Epidermal melanocyte (primary cell): ENCODE measurements around the gene TCERG1L.
"Not testable (repeated sequence)": the region's sequence is repeated elsewhere in the genome, so short reads cannot be mapped to it uniquely, and the experiment has no call there.

Experiments
- DNase-seq: peaks from one replicate; pipeline ENCODE4 v3.0.0; 2011; ENCODE audit warnings: low spot score; ENCODE audit not compliant: insufficient read length

Gene TCERG1L

DNA sequence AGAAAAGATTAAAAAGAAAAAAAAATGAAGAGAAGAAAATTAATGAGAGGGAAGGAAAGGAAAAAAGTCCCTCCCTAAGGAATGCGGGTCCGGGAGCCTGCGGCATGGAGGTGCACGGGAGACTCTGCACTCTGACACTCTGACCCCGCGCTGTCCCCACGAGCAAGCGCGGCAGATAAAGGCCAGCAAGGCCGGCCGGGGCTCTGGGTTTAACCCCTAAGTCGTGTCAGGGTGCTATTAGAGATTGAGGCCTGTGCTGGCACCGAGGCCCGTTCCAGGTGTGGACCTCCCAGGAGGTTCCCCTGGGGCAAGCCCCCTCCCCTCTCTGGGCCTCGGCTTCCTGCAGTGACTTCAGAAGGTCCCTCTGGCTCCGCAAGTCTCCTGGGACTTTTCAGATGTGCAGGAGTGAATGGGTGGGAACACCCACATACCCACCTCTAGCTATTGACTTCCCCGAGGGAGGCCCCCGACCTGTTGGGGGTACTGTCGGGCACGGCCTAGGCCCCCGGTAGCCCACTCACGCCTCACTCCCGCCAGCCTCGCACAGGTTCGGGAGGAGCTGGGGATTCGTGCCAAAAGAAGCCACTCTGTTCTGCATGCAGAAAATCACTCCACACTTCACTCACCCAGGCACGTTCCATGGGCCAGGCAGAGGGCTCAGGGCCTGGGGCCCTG lies 164.1 kb downstream of the TCERG1L start:
- no peak for DNase-seq

DNA sequence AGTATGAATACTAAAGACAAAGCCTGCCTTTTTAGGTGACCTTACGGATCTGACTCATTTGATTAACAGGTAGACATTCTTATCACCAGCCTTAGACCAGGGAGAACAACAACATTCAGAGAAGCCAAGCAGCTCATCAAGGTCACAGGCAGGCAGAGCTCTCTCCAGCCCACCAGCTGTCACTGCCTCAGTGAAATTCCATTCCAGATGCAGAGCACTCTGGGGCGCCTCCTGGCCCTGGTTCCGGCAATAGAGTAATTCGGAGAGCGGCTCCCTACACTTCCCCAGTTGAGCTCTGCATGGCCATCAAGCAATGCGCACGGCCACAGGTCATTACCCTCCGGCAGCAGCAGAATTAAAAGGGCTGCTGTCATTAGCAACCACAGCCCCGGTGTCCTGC lies 164.7 kb downstream of the TCERG1L start:
- DNase-seq = no peak

DNA sequence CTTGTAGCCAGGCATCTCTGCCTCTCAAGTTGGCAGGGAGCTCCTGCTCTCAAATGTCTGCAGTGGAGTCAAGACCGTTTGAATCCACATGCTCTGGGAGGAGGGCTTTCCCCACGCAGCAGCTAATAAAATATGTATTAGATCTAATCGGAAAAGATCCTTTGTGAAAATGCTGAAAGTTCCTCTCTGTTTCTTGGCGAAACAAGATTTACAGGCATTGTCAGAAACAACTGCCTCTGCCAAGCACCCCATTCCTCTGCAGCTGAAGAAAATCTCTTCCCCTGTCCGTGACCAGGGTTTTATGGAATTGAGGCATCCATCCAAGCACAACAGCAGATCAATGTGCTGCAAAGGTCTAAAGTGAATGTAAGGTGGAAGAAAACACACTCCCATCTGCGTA lies 165.8 kb downstream of the TCERG1L start:
- no peak for DNase-seq

DNA sequence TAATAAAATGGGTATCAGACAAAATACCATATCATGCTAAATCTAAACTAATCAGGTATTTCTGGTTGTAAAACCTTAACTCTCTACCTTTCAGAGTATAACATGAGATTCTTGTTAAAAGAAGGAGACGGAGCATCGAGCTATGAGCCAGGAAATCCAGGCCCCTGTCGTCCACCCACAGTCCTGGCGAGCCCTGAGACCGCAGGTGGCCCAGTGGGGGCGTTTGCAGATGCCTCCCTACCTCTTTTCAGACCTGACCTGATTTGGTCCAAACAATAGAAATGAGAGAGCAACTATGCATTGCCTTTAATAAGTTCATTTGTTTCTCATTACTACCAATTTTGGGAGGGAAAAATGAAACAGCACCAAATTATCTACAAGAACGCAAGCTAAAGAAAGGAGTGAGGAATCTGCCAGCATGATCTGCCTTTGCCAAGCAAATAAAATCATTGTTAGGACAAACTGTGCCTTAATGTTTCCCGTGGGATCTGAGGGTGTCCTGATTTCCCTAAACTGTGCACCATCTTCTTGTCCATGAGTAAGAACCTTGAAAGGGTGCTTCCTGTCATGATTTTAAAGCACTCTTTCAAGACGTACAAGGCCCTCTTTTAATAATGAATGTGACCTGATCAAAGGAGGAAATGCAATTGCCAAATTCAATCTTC lies 166.7 kb downstream of the TCERG1L start:
- DNase-seq = no peak

DNA sequence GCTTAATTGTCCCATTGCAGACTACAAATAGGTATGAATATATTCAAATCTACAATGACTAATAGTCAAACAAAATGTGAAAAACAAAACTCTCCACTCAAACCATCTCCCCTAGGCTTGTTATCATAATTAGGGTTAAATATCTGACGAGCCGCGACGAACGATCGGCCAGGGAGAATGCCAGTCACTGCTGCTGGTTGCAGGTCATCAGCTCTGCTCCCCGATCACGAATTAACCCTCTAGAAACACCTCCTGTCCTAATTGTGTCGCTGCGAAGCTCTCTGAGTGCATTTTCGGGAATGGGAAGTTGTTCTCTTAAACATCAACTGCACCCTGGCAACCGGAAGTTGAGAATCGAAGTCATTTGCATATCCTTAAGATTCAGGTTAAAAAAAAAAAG lies 167.3 kb downstream of the TCERG1L start:
- DNase-seq = no peak

DNA sequence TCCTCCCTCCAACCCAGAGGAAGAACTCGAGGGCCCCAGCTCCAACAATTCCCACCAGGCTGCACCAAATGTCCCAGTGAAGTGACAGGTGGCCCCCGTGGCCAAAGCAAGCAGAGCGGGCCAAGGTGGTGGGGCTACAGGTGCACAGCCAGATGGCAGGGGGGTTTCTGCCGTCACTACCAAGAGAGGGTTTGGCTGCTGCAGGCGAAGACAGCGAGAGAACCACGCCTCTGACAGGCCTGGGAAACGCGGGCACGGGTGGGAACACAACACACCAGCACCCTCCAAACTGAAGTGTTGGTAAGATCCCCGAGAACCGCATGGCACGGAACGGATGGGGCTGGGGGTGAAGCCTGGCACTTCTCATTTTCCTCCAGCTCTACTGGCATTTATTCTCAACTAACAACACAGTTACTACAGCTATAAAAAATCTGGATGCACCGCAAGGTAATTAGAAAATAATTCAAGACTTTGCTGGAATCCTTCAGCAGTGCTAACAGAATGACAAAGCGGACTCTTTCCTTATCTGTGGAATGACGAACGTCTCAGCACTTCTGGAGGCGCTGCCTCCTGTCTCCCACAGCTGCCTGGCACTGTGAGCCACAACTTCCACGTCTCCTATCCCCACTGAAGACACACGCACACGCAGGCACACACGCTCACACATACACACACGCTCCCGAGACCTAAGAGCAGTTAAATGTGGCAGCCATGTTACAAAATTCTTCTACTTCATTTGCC lies 167.9 kb downstream of the TCERG1L start:
- no peak for DNase-seq

DNA sequence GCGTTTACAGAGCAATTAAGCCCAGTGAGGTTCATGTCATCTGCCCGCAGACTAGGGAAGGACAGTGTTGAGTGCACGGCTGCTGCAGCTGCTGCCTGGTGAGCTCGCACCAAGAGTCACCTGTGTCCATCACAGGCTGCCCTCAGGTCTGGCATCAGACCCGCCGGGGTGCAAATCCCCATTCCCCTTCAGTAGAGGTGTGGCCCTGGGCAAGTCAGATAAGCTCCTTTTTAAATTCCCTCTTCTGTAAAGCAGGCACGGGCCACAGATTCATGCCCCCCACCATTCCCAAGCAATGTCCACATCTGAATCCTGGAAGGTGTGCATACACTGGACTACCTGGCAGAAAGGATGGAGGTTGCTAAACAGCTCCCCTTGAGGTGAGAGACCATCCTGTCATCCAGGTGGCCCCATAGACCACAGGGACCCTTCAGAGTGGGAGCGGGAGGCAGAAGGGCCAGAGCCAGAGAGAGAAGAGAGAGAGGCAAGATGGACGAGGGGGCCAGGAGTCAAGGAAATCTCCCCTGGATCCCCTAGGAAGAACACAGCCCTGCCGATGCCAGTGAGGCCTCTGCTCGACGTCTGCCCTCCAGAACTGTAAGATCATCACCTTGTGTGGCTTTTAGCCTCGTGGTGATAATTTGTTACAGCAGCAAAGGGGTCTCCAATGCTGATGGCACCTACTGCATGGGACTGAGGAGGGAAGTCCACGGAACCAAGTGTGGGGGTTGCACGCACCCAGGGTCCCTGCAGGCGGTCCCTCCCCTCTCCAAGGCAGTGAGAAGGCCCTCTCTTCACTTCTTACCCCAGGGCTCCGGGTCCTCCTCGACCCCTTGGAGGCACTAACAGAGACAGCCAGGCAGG lies 168.8 kb downstream of the TCERG1L start:
- no peak for DNase-seq

DNA sequence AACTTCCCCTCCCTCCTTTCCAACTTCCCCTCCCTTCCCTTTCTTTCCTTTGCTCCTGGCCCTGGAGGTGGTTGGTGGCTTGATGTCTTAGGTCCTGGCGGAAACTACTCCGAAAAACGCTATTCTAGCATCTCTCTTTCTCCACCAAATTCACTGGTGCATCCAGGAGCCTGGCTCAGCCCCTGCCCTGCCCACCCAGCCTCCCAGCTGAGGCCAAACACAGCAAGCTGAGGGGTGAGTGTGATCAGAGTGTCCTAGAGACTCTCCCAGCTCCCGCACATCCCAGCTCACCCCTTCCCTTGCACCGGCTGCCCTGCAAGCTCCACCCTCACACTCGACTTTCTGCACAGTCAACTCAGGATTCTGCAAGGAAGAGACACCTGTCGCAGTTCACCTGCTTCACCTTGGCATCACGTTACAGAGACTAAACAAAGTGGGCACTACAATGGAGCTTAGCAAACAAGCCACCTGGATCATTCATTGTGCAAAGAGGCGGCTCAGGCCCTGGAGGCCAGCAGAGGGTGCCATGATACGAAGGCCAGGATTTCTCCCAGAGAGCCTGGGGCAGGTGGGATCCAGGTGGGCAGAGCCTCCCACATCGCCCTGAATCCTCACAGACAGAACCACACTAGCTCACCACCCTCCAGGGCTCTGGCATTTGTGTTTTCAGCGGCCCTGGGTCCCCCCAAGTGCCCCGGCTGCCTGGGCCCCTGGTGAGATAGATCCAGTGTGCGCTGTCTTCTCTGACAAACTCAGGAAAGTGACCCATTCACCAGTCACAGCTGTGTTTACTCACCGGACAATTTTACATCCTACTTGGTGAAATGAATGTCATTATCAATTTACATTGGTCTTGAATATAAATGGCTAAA lies 169.6 kb downstream of the TCERG1L start:
- no peak for DNase-seq

DNA sequence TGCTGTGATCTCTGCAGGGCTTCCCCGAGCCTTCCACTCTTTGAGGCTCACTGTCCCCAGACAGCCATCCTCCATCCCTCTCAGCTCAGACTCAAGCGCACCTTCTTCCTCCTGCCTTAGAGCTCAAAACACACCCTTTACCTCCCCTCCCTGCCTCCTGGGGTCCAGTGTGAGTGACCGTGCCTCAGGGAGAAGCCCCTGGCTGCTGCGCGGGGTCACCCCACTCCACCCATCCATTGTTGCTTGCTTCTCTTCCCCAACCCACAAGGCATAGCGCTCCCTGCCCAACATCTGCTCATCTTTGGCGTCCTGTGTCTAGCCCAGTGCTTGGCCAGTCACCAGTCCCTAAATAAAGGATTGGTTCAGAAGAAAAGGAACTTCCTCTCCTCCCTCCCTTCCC lies 170.3 kb downstream of the TCERG1L start:
- no peak for DNase-seq

DNA sequence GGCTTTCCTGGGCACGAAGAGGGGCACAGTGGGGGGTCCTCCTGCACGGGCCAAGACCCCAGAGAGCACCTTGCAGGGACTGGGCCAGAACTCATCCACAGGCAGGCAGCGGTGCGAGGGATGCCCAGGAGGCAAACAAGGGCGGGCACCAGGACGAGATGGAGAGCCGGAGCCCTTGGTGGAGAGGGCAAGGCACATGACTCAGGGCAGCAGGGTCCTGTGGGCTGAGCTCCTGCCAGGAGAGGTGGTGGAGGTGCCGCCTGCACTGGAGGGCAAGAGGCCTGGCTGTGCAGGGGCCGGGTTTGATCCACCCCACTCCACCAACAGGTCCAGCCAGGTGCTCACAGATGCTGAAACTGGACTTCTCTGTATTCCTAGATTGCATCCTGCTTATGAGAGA lies 170.9 kb downstream of the TCERG1L start:
- no peak for DNase-seq

DNA sequence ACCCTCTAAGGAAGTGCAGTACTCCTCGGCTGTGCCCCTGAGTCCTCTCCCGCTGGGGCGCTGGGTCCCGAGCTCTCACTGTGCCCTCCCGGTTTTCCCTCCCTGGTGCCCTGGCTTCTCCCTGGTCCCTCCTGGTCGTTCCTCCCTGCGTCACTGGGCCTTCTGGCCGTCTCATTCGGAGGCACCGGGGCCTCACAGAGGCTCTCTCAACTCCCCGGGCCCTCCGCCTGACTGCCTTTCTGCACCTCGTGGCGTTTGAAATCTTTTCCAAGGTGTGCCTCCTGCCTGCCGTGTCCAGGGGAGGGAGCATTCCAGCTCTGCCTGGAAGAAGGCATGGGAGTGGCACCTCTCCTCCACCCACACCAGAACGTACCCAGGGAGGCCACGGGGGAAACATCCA lies 174.3 kb downstream of the TCERG1L start:
- DNase-seq = no peak

DNA sequence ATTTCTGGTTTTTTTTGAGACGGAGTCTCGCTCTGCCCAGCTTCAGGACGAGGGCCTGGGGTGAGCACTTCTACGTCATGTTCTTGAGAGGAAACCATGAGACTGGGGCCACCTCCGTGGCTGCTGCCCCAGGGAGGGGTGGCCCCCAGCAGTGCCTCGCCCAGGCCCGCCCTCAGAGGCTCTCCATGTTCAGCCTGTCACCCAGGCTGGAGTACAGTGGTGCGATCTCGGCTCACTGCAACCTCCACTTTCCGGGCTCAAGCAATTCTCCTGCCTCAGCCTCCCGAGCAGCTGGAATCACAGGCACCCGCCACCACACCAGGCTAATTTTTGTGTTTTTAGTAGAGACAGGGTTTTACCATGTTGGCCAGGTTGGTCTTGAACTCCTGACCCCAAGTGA lies 175.2 kb downstream of the TCERG1L start:
- not testable (repeated sequence) for DNase-seq

DNA sequence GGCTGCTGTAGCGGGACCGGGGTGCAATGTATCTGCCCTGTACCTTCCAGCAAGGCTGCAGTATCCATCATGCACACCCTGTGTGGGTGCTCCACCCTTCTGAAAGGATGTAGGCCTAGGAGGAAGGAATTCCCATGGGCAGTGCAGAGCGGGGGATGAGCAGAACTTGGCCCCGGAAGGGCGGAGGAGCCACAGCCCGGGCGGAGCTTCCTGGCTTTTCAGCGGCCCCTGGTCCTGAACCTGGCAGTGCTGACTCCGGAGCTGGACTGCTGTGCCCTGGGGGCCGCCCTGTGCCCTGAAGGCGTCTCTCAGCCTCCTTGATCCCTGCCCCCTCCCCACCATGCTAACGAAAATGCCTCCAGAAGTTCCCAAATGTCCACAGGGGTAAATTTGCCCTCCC lies 175.8 kb downstream of the TCERG1L start:
- no peak for DNase-seq

DNA sequence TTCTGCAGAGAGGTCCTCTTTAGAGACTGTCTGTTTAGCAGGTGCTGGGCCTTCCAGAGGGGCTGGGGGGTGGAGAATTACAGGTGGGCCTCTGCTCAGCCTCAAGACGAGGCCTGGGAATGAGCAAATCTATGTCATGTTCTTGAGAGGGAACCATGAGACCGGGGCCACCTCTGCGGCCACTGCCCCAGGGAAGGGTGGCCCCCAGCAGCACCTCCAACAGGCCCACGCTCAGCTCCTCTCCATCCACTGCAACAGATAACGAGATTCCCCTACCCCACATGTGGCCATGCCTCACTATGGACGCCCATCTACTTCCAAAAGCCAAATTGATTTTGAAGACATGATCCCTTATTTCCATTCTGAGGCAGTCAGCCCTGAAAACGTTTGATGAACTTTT lies 176.9 kb downstream of the TCERG1L start:
- no peak for DNase-seq

DNA sequence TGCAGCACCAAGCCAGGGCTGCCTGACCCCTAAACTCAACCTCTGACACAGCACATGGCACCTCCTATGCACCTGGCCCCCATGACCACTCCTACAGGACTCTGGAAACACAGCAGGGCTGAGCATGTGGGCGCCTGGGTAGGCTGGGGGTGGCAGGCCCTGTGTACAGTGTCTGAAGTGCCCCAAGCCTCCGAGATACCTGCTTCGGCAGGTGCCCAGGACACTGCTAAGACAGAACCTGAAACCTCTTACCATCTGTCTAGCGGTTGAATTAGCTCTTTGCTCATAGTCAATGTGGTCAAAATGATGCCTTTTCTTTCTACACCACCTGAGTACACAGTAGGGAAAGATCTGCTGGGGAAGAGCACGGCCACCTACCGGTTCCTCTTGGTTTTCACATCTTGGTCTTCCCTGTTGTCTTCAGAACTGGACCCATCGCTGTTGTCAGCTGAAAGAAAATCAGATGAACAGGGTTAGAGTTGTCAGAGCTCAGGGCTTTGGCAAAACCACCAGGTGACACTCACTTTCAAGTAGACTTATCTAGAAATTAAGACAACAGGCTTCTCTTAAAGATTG lies 177.4 kb downstream of the TCERG1L start:
- no peak for DNase-seq

DNA sequence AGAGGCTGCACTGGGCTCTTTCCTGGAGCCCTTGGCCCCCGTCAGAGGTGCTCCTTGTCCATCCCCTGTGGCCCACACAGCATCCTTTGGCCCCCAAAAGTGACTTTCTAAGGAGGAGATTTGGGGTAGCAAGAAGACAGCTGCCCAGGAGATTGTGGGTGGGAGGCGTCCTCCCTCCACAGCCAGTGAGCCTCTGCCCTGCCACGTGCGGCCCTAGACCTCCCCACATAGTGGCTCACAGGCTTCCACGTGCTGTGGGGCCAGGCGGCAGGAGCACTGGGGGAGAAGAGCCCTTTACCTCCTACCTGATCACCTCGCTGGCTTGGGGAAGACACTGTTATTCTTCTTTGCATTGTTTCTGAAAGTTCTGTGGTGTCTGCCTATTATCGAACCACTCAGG lies 178.8 kb downstream of the TCERG1L start:
- DNase-seq = no peak

DNA sequence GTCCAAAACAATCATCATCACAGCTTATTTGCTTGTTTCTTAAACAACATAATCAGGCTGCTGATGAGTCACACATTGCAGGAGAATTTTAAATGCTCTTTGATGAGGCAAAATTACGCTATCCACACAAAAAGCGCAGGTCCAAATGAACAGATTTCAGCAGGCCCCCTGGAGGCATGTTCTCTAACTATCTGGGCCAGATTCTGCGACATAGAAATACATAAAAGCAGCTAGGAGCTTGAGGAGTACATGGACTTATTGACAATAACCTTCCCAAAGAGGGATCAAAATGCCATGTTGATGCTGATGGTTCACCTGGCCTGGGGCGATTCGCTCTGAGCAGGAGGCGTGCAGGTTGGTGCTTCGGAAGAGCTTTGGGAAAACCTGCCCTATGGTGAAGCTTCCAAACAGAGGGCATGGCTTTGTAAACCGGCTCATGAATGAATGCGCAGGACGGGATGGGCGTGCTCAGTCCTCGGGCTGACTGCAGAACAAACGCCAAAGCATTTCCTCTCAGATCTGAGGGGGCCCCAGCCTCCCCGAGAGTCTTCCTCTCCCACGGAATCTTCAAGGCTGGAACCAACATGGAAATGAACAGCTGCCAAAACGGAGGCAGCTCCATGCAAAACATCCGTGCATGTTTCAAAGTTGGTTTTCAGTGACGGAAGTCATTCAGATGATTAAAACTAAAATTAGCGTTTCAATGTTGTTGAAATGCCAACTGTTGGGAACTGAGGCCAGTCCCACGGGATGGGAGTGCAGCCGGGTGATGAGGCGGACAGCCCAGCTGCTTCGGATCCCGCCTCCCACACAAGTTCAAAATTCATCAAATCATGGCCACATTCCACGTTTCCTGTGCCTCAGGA lies 179.6 kb downstream of the TCERG1L start:
- DNase-seq = no peak

DNA sequence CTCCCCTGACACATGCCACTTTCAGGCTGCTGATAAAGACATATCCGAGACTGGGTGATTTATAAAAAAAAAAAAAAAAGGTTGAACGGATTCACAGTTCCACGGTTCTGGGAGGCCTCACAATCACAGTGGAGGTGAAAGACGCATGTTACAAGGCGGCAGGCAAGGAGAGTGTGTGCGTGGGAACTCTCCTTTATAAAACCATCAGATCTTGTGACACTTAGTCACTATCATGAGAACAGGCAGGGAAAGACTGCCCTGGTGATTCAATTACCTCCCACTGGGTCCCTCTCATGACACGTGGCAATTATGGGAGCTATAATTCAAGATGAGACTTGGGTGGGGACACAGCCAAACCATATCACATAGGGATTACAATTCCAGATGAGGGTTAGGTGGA lies 181.5 kb downstream of the TCERG1L start:
- no peak for DNase-seq

DNA sequence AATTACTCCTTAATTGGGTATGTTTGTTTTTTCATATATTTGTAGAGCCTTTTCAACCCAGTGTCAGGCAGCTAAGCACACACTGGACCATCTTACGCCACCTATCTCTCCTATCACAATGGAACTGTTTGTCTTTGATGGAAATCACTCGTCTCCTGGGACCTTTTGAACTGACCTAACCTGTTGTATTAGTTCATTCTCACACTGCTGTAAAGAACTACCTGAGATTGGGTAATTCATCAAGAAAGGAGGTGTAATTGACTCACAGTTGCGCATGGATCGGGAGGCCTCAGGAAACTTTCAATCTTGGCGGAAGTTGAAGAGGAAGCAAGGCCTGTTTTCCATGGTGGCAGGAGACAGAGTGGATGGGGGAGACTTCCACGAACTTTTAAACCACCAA lies 182.0 kb downstream of the TCERG1L start:
- no peak for DNase-seq
